Keratinocyte (primary cell): ENCODE data around the gene FBRSL1.

ENCODE experiments used
- CTCF ChIP-seq, 3 experiments: IDR thresholded peaks in 1 of 3; conservative IDR thresholded peaks in 1 of 3; optimal IDR thresholded peaks in 1 of 3; 2 replicates in 2 of 3; 3 replicates in 1 of 3; pipeline versions ENCODE3 to v1.5.1; 2011; ENCODE audit warnings: low read length in 3 of 3, mild to moderate bottlenecking in 3 of 3, moderate library complexity in 2 of 3, control low read depth in 1 of 3, inconsistent platforms in 1 of 3; ENCODE audit not compliant: insufficient read depth in 2 of 3; ENCODE audit errors: extremely low read depth in 1 of 3
- EZH2 ChIP-seq: IDR thresholded peaks from one replicate; pipeline ENCODE4 v1.6.1; 2012; ENCODE audit warnings: inconsistent platforms, mild to moderate bottlenecking, low read length, moderate library complexity

- TF ChIP-seq CTCF (optimal IDR thresholded peaks at IDR 0.05 in 1 of 3, IDR thresholded peaks at IDR 0.05 in 1 of 3, conservative IDR thresholded peaks at IDR 0.05 in 1 of 3; ENCODE audit: extremely low read depth in 1 of 3, insufficient read depth in 2 of 3, low read length in 3 of 3) (no peak), EZH2 (no peak)
These were observed 17.2 kb downstream of the FBRSL1 start for GRCh38 chr12:132507161-132507538.
